ENCODE results near the gene DHRSX.
"Not testable (repeated sequence)": the region's sequence is repeated elsewhere in the genome, so short reads cannot be mapped to it uniquely, and the experiment has no call there.

The DHRSX gene

GRCh38 chrX:2242326-2242725 lies 258.4 kb downstream of the DHRSX start:
- no peak for DNase-seq

- not testable (repeated sequence) for DNase-seq
Observed at GRCh38 chrX:2241496-2241895, 259.3 kb downstream of the DHRSX start.

GRCh38 chrX:2240761-2241160 lies 260.0 kb downstream of the DHRSX start:
- not testable (repeated sequence) for DNase-seq

DNA sequence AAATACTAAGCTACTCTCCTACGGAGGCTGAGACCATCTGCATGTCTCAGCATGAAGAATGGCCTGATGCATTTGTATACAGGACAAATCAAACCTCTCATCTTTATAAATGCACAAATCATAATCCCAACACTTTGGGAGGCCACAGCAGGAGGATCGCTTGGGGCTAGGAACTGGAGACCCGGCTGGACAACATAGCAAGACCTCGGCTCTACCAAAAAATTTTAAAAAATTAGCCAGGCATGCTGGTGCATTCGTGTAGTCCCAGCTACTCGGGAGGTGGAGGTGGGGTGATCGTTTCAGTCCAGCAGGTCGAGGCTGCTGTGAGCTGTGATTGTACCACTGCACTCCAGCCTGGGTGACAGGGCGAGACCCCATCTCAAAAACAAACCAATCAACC lies 262.8 kb downstream of the DHRSX start:
- DNase-seq = no peak

DNA sequence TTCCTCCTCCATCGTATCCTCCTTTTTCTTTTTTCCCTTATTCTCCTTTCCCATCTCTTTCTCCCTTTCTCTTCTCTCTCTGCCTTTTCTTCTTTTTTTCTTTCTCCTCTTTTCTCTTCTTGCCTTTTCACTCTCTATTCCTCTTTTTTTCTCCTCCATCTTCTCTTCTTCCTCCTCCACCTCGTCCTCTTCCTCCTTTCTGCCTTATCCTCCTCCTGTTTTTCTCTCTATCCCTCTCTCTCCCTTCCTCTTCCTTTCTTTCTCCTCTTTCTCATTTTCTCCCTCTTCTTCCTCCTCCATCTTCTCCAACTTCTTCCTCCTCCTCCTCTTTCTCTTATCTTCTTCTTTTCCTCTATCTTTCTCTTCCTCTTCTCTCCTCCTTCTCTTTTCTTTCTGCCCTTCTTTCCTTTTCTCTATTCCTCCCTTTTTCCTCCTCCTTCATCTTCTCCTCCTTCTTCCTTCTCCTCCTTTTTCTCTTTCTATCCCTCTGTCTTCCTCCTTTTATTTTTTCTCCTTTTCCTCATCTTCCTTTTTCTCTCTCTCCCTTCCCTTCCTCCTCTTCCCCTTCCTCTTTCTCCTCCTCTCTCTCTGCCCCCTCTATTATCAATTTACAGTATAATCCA lies 269.1 kb downstream of the DHRSX start:
- DNase-seq = no peak

GRCh38 chrX:2230457-2230856 lies 270.3 kb downstream of the DHRSX start:
- DNase-seq = no peak

- no peak for DNase-seq
Observed at GRCh38 chrX:2228536-2228935, 272.2 kb downstream of the DHRSX start.

- no peak for DNase-seq
Observed at GRCh38 chrX:2226906-2227656, 273.7 kb downstream of the DHRSX start.

DNA sequence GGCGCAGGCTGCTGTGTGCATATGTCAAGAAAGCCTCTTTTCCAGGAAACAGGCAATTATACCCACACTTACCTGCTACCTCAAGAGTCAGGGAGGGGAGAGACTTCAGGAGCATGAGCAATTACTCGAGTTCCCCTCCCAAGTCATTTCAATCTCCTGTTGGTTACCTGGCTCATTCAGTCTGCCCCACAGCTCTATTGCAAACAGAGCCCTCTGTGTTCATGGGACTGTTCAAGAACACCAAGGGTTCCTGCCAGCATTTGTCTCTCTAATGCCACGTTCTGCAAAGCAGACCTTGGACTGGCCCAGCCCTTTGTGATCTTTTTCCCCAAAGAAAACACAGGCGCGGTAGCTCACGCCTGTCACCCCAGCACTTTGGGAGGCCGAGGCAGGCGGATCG lies 274.6 kb downstream of the DHRSX start:
- no peak for DNase-seq

GRCh38 chrX:2224597-2225235 lies 276.1 kb downstream of the DHRSX start:
- no peak for DNase-seq

DNA sequence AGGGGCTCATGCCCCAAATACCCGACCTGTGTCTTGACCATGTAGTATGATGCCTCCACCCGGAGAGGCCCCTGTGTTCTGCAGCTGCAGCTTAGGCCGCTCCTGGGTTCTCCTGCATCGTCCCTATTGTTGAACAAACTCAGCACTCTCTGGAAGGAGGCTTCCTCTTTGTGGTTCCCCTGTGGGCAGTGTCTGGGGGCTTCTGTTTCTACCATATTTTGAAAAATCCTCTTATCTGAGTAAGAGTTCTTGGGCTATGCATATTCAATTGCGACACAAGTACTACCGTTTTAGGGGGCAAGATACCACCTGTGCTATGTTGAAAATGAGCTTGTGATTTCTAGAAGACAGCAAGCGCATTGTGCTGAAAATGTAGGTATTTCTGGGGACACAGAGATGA lies 276.6 kb downstream of the DHRSX start:
- no peak for DNase-seq

- no peak for DNase-seq
Observed at GRCh38 chrX:2220829-2221567, 279.8 kb downstream of the DHRSX start.

DNA sequence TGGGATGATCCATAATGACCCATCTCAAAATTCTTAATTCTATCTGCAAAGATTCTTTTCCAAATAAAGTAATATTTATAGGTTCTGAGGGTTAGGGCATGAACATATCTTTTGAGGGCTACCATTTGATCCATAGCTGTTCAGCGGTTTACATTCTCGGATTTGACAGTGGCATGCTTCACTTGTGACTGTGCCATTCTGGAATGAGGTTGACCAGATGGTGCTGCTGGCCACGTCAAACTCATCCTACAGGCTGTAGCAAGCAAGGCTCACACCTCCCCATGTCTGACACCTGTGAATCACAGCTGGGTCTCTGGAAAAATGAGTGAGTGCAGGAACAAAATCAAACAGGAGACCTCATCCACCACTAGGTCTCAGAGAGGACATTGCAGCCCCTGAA lies 280.5 kb downstream of the DHRSX start:
- DNase-seq = no peak

DNA sequence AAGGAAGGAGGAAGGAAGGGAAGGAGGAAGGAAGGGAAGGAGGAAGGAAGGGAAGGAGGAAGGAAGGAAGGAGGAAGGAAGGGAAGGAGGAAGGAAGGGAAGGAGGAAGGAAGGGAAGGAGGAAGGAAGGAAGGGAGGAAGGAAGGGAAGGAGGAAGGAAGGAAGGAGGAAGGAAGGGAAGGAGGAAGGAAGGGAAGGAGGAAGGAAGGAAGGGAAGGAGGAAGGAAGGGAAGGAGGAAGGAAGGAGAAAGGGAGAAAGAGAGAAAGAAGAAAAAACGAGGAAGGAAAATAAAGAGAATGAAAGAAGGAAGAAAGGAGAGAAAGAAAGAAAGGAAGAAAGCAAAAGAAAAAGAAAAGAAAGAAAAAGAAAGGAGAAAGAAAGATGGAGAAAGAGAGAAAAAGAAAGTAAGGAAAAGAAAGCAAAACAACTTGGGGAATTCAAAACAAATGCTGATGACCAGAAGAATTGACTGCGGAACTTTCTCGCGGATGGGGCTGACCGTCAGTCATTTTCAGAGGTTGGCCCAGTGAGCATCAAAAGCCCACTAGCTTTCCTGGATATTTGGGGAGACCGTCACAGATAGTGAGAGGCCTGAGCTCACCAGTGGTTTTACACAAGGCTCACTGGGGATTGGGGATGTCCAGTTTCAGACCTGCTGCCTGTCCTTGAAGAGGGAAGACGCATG lies 286.5 kb downstream of the DHRSX start:
- DNase-seq = not testable (repeated sequence)

- not testable (repeated sequence) for DNase-seq
Observed at GRCh38 chrX:2211667-2212066, 289.1 kb downstream of the DHRSX start.

GRCh38 chrX:2193273-2193592 lies 307.5 kb downstream of the DHRSX start:
- DNase-seq = no peak

GRCh38 chrX:2192584-2193272 lies 308.0 kb downstream of the DHRSX start:
- no peak for DNase-seq

GRCh38 chrX:2188840-2189239 lies 311.9 kb downstream of the DHRSX start:
- DNase-seq = no peak

DNA sequence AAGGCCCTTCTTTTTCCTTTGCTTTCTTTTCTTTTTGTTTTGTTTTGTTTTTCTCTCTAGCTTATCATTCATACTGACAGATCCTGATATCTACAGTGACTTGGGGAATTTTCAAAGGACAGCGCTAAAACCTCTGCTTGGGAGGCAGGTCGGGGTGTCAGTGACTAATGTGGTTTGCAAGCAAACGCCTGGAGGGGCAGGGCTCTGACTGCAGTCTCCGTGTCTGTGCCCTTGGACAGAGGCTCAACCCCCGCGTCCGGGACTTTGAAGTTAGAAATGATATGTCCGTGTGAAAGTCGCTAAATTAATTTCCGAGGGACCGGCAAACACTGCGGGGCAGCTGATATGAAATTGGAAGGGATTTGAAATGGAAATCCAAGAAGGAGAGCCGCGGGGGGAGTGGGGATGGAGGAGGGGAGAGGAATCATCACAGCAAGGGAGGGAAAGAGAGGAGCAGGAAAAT lies 312.4 kb downstream of the DHRSX start:
- no peak for DNase-seq

- DNase-seq = no peak
Observed at GRCh38 chrX:2187352-2188115, 313.2 kb downstream of the DHRSX start.

- DNase-seq = no peak
Observed at GRCh38 chrX:2185341-2186082, 315.3 kb downstream of the DHRSX start.
